GM10266 (cell line): ENCODE data around the gene LRRTM4.

ENCODE experiments used
- DNase-seq: peaks from one replicate; pipeline ENCODE4 v3.0.0; 2012; ENCODE audit errors: extremely low spot score
- CTCF ChIP-seq: IDR thresholded peaks from 2 replicates; pipeline ENCODE4 v1.5.1; 2012; ENCODE audit warnings: mild to moderate bottlenecking, low read depth; ENCODE audit not compliant: control insufficient read depth, insufficient read depth; ENCODE audit errors: missing control alignments

LRRTM4 gene

GRCh38 chr2:76965772-76966171, 556.4 kb downstream of the LRRTM4 start:
- no peak for DNase-seq
- TF ChIP-seq CTCF, result no peak

GRCh38 chr2:76958749-76959148, 563.4 kb downstream of the LRRTM4 start:
- no peak for TF ChIP-seq CTCF
- no peak for DNase-seq

GRCh38 chr2:76953733-76954347, 568.3 kb downstream of the LRRTM4 start:
- DNase-seq, result peak; percentile 7
- TF ChIP-seq CTCF, result peak; percentile 58

GRCh38 chr2:76946631-76947145, 575.5 kb downstream of the LRRTM4 start:
- TF ChIP-seq CTCF, result no peak
- no peak for DNase-seq

- TF ChIP-seq CTCF, result no peak
- DNase-seq, result no peak
Observed at GRCh38 chr2:76940559-76940958, 581.6 kb downstream of the LRRTM4 start.

- TF ChIP-seq CTCF, result no peak
- no peak for DNase-seq
Observed at GRCh38 chr2:76938153-76938552, 584.0 kb downstream of the LRRTM4 start.

- TF ChIP-seq CTCF, result no peak
- DNase-seq, result no peak
Observed at GRCh38 chr2:76932550-76932949, 589.6 kb downstream of the LRRTM4 start.
